Measurements from ENCODE around the gene PCDH9. TPM values are rescaled to one million over a fixed set of nuclear protein-coding genes. Genes with fewer than 3 reads are reported as not detected.

The PCDH9 gene
- total and polyA plus RNA-seq, 2 of the 13 experiments (the other 11 are each of a cell fraction or from before 2014, with no cell fraction given): 0.09 TPM; not detected in 1

DNA sequence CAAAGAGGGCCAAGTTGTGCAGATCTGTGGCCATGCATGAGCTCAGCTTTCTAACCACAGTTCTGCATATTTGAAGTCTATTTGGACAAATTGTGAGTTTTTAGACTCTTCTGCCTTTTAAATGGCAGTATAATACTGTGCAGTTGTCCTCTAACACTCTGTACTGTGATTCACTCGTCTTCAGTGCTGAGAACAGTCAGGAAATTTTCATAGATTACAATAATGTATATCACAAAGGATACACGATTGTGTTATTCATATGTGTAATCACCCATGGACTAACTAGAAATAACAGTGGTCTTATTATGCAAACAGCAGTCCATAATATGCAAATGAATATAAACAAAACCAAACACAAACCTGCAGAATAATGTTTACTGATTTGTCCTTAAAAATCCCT is 259.1 kb downstream of the PCDH9 start (continued):
- TF ChIP-seq ZNF747 (CRISPR knock-in tag; IDR thresholded peaks at IDR 0.05; ENCODE audit: borderline replicate concordance): no peak
- no peak for TF ChIP-seq ATF7 (IDR thresholded peaks at IDR 0.05)
- no peak for TF ChIP-seq ATF7 (CRISPR knock-in tag; IDR thresholded peaks at IDR 0.05)
- TF ChIP-seq, protein P1, sequence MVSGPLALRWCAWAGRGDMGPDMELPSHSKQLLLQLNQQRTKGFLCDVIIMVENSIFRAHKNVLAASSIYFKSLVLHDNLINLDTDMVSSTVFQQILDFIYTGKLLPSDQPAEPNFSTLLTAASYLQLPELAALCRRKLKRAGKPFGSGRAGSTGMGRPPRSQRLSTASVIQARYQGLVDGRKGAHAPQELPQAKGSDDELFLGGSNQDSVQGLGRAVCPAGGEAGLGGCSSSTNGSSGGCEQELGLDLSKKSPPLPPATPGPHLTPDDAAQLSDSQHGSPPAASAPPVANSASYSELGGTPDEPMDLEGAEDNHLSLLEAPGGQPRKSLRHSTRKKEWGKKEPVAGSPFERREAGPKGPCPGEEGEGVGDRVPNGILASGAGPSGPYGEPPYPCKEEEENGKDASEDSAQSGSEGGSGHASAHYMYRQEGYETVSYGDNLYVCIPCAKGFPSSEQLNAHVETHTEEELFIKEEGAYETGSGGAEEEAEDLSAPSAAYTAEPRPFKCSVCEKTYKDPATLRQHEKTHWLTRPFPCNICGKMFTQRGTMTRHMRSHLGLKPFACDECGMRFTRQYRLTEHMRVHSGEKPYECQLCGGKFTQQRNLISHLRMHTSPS (CRISPR knock-in tag; IDR thresholded peaks at IDR 0.05; ENCODE audit: low read depth): no peak

DNA sequence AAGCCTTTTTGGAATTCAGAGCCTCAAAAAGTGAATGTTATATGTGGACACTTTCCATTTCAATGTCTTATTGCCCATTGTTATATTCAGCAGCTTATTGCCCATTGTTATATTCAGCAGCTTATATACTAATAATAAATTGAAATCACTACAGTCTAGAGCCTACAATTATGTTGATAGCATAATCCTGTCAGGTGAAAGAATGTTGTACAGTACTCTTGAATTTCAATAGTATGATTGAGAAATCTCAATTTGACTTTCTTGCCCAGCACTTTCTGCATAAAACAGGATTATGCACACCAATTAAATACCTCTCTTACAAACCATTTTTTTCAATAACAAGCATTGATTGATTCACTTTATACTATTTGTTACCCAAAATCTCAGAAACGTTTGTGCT is 260.8 kb downstream of the PCDH9 start:
- Histone ChIP-seq H3K79me2 (ENCODE audit: insufficient read depth, low read length) (no peaks in the 10 kb centered on the region), H3K4me1 (ENCODE audit: insufficient read depth, low read length) (no peaks in the 10 kb centered on the region), H3K27ac (ENCODE audit: extremely low read length, insufficient read depth, low read length) (no peak overlapping the region), H3K36me3 (replicated peaks in 1 of 2; ENCODE audit: control insufficient read depth in 1 of 2, insufficient read depth in 2 of 2, low read length in 2 of 2) (no peaks in the 10 kb centered on the region), H3K9me3 (ENCODE audit: low read length) (no peaks in the 10 kb centered on the region), H3K27me3 (ENCODE audit: control insufficient read depth in 1 of 2, insufficient read depth in 2 of 2, low read length in 2 of 2) (no peaks in the 10 kb centered on the region), H3K9ac (ENCODE audit: insufficient read depth, low read depth, low read length) (no peak overlapping the region), H2AFZ (ENCODE audit: low read length) (no peak overlapping the region), H3K4me3 (replicated peaks in 1 of 3; ENCODE audit: insufficient read depth in 1 of 3, low read depth in 2 of 3, low read length in 3 of 3) (no peak overlapping the region), H3K4me2 (ENCODE audit: low read depth, low read length) (no peak overlapping the region), H4K20me1 (ENCODE audit: insufficient read depth, low read length) (no peaks in the 10 kb centered on the region)
- intact Hi-C loops (cut with micrococcal nuclease; ENCODE audit: unreplicated experiment) (no loop called here), in situ Hi-C loops (cut with HindIII; ENCODE audit: extremely low pct_ligation_motif_present, low pct_unique_long_range_greater_than_20kb) (no loop called here)
- TF ChIP-seq, protein P2, sequence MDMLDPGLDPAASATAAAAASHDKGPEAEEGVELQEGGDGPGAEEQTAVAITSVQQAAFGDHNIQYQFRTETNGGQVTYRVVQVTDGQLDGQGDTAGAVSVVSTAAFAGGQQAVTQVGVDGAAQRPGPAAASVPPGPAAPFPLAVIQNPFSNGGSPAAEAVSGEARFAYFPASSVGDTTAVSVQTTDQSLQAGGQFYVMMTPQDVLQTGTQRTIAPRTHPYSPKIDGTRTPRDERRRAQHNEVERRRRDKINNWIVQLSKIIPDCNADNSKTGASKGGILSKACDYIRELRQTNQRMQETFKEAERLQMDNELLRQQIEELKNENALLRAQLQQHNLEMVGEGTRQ (IDR thresholded peaks at IDR 0.05; ENCODE audit: low read depth, low read length): no peak
- TF ChIP-seq, protein P2 (CRISPR knock-in tag; IDR thresholded peaks at IDR 0.05; ENCODE audit: borderline replicate concordance): no peak
- no peak for TF ChIP-seq PAX8 (CRISPR knock-in tag; IDR thresholded peaks at IDR 0.05; ENCODE audit: borderline replicate concordance)
- no peak for TF ChIP-seq CC2D1A (CRISPR knock-in tag; IDR thresholded peaks at IDR 0.05)
- TF ChIP-seq, protein P3, sequence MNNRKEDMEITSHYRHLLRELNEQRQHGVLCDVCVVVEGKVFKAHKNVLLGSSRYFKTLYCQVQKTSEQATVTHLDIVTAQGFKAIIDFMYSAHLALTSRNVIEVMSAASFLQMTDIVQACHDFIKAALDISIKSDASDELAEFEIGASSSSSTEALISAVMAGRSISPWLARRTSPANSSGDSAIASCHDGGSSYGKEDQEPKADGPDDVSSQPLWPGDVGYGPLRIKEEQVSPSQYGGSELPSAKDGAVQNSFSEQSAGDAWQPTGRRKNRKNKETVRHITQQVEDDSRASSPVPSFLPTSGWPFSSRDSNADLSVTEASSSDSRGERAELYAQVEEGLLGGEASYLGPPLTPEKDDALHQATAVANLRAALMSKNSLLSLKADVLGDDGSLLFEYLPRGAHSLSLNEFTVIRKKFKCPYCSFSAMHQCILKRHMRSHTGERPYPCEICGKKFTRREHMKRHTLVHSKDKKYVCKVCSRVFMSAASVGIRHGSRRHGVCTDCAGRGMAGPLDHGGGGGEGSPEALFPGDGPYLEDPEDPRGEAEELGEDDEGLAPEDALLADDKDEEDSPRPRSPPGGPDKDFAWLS (CRISPR knock-in tag; IDR thresholded peaks at IDR 0.05; ENCODE audit: borderline replicate concordance): no peak
- no peak for TF ChIP-seq SMAD9 (CRISPR knock-in tag; IDR thresholded peaks at IDR 0.05)
- TF ChIP-seq, protein P4, sequence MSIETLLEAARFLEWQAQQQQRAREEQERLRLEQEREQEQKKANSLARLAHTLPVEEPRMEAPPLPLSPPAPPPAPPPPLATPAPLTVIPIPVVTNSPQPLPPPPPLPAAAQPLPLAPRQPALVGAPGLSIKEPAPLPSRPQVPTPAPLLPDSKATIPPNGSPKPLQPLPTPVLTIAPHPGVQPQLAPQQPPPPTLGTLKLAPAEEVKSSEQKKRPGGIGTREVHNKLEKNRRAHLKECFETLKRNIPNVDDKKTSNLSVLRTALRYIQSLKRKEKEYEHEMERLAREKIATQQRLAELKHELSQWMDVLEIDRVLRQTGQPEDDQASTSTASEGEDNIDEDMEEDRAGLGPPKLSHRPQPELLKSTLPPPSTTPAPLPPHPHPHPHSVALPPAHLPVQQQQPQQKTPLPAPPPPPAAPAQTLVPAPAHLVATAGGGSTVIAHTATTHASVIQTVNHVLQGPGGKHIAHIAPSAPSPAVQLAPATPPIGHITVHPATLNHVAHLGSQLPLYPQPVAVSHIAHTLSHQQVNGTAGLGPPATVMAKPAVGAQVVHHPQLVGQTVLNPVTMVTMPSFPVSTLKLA (IDR thresholded peaks at IDR 0.05): no peak
- no peak for TF ChIP-seq SRF (IDR thresholded peaks at IDR 0.05; ENCODE audit: low read depth, low read length)
- no peak for TF ChIP-seq MATR3 (CRISPR knock-in tag; IDR thresholded peaks at IDR 0.05)
- ChIA-PET POLR2A (no interaction called here), CTCF (ENCODE audit: low intra/inter-chr PET ratio, low total read pairs) (no interaction called here)
- no TSS peak for BruUV-seq (replicated peaks)
- WGBS (ENCODE audit: low lambda C conversion rate): 0% methylated on average over 1 of the region's 1 CpG
- ATAC-seq (no peak), FAIRE-seq (no peak), DNase-seq (ENCODE audit: low spot score) (no peak)
